Cardiac fibroblast (primary cell): ENCODE measurements around the gene ZBTB21.
A peak's percentile ranks its signal among the peaks of the same experiment; 100 is the strongest.

Experiments used
- DNase-seq, 2 donors: peaks; one replicate each; pipeline versions ENCODE4 v3.0.0 to v3.0.0-alpha.2; 2010; ENCODE audit warnings: low read depth in 2 of 2
- H3K4me3 ChIP-seq, 2 donors: replicated peaks in 1 of 2; 1 replicate in 1 of 2; 2 replicates in 1 of 2; pipeline ENCODE4 v1.5.1; 2011; ENCODE audit warnings: low read depth in 2 of 2, low read length in 2 of 2, mild to moderate bottlenecking in 2 of 2, moderate library complexity in 1 of 2
- TF ChIP-seq, protein P1 (sequence below): IDR thresholded peaks from one replicate; pipeline ENCODE4 v1.5.1; 2011; ENCODE audit warnings: low read depth, mild to moderate bottlenecking, low read length, inconsistent platforms

ZBTB21 gene

DNA sequence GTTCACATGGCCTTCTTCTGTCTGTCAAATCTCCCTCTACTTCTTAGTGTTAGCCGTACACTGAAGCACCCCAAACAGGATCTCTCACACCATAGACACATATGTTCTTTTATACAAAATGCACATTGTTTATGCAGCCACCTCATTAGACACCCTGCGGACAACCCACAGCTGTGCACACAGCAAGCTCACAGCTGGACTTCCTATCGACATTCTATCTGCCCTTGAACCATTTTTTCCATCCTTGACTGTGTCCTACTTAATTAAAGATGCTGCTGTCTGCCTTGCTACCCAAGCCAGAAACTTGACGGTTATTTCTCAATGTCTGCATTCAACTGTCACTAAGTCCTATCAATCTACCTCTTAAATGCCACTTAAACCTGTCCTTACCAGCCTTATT is 3.2 kb upstream of the ZBTB21 start:
- TF ChIP-seq, protein P1, sequence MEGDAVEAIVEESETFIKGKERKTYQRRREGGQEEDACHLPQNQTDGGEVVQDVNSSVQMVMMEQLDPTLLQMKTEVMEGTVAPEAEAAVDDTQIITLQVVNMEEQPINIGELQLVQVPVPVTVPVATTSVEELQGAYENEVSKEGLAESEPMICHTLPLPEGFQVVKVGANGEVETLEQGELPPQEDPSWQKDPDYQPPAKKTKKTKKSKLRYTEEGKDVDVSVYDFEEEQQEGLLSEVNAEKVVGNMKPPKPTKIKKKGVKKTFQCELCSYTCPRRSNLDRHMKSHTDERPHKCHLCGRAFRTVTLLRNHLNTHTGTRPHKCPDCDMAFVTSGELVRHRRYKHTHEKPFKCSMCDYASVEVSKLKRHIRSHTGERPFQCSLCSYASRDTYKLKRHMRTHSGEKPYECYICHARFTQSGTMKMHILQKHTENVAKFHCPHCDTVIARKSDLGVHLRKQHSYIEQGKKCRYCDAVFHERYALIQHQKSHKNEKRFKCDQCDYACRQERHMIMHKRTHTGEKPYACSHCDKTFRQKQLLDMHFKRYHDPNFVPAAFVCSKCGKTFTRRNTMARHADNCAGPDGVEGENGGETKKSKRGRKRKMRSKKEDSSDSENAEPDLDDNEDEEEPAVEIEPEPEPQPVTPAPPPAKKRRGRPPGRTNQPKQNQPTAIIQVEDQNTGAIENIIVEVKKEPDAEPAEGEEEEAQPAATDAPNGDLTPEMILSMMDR = no peak
- no peak for DNase-seq
- no peak overlapping the region for H3K4me3 ChIP-seq

DNA sequence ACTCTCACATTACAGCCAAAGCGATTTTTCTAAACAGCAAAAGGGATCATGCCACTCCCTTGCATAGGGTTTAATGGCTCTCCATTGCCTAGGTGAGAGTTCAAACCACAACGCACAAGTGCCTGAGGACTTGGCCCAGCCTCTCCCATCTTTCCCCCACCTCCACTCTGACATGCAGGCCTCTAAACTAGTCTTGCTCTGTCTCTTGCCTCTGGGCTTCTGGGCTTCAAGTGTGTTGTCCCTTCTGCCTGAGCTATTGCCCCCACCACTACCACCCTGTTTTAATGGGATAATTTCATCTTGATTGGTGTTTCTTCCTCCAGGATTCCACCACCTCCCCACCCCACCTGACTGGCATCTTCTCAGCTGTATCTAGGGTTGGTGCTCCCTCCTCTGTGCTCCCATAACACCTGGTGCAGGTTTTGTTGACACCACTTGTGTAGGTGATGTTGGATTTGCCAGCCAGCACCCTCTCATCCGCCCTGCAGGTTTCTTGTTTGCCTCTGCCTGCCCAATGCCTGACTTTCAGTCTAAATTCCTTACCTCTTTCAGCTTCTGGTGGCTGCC is 2.7 kb upstream of the ZBTB21 start:
- TF ChIP-seq, protein P1 = no peak
- no peak overlapping the region for H3K4me3 ChIP-seq
- DNase-seq = no peak

DNA sequence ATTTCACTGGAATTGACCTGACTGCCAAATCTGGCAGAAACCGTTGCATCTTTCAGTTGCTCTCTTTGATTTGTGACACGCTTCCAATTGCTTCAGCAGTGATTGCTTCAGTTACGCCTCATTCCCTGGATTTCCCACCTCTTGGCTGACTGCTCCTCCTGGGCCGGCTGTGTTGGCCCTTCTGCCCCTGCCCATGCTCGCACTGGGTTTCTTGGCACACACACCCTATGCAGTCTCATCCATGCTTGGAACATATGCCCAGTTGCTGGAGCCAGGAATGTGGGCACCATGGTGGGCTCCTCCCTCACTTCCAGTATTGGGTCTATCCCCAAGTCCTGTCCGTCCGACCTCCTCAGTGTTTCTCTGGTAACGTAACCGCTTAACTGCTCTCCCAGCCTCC is 2.2 kb upstream of the ZBTB21 start:
- TF ChIP-seq, protein P1 = no peak
- no peak overlapping the region for H3K4me3 ChIP-seq
- no peak for DNase-seq

DNA sequence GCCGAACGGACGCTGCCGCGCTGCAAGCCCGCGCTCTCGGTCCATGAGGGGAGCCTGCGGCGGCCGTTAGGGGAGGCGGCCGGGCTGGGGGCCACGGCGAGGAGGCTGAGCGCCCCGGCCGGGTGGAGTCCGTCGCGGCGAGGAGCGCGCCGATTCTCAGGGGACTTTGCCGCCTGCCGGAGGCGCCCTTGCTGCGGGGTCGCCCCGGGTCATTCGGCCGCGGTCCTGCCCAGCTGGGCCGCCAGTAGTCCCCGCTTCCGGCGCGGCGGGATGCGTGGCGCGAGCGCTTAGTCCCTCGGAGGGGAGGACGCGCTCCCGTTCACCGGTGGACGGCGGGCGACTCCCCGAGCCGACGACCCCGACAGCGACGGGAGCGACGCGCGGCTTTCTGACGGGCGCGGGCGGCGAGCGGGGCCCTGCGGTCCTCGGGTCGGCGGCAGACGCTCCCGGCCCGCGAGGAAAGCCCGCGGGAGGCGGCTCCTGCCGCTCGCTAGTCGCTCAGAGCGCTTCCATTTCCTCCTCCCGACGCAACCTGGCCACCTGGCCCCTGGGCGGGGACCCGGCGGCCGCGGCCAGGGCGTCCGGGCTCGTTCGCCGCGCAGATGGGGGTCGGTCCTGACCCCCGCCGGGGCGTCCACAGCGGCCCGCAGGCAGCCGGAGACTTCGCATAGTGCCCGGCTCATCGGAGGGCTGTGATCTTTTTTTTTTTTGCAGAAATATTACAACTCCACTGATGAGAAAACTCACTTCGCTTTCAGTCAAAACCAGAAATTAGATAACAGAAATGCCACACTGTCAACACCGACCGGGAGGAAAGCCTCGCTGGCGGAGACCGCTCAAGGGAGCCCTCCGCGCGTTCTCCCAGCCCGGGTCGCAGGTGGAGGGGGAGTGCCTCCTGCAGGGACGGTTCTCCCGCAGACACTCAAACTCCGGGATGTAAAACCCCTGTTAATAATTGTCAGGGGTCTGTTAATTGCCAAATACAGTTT is 641 bp upstream of the ZBTB21 start:
- TF ChIP-seq, protein P1 = no peak
- peak in 1 of 2 donors; percentile 13 for DNase-seq
- peak overlapping the region; percentile 41 to 75 for H3K4me3 ChIP-seq

DNA sequence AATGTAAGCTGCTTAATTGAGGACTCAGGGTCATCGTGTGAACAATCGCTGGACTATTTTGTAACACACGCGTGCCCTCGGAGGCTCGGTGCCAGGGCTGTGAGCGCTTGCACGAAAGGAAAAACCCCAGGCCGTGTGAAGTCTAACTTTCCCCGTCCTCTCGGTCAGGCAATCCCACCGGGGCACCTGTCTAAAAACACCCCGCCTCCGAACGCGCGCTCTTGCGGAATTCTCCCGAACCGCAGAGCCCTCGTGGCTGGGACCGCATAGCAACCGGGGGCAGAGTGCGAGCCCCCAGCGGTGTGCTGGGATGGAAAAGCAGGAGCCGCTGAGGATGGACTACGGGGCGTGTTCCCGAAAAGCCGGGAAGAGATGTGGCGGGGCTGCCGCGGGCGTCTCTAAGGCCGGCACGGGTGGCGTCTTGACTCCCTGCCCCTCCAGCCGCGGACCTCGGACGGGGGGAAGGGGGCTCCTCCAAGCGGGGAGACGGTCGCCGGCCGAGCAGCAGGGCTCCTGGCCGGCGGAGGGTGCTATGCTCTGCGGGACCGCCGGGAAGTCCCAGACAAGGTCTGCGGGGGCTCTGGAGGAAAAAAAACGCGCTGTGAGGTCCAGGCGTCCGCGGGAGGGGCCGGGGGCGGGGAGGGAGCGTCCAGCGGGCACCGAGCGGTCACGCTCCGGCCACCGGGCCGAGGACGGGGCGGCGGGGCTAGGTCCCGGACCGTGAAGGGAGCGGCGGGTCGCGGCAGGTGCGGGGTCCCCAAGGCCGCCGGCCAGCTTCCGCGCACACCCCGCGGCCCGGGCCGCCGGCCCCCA is 936 bp downstream of the ZBTB21 start:
- TF ChIP-seq, protein P1 = peak; percentile 7
- DNase-seq = peak; percentile 40 to 68

DNA sequence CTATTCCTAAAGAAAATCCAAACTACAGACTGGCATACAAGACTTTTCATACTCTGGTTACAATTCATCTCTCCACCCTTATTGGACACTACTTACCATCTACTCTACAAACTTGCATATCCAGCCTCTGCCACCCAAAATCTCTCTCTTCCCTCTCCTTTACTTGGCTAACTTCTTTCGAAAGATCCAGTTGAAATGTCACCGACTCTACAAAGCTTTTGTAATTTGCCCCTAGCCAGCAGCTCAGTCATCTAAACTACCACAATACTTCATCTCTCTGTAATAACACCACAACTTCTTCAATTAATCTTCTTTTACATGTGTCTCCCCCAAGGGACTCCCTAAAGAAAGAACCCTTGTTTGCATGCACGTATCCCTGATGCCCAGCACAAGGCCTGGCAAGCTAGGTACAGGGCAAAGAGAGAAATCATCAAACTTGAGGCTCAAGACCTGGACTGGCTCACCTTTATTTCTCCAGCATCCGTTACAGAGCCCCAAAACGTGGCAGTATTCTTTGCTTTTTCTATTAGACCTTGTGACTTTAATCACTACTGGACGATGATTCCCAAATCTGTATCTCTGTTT is 2.7 kb downstream of the ZBTB21 start:
- TF ChIP-seq, protein P1 = no peak
- DNase-seq = no peak
- no peak overlapping the region for H3K4me3 ChIP-seq

More for the DNA sequence above, 936 bp downstream of the ZBTB21 start:
- H3K4me3 ChIP-seq = peak overlapping the region; percentile 73 to 75
